GM19463 (cell line): ENCODE results near the gene BLOC1S5.
A peak's percentile ranks its signal among the peaks of the same experiment; 100 is the strongest.

ENCODE experiments used
- ATAC-seq: cut with Tn5 transposase; IDR thresholded peaks from one replicate; pipeline ENCODE4 v1.9.1; 2021; ENCODE audit warnings: mild to moderate bottlenecking, moderate library complexity; ENCODE audit not compliant: unreplicated experiment

BLOC1S5 gene

GRCh38 chr6:8082572-8082953 is 18.4 kb upstream of the BLOC1S5 start:
- ATAC-seq: no peak

- no peak for ATAC-seq
Measured at GRCh38 chr6:8080362-8081151, 16.4 kb upstream of the BLOC1S5 start.

- ATAC-seq: no peak
Measured at GRCh38 chr6:8079126-8079525, 14.9 kb upstream of the BLOC1S5 start.

GRCh38 chr6:8077991-8078390 is 13.8 kb upstream of the BLOC1S5 start:
- no peak for ATAC-seq

GRCh38 chr6:8075704-8076103 is 11.5 kb upstream of the BLOC1S5 start:
- ATAC-seq: no peak

- ATAC-seq: no peak
Measured at GRCh38 chr6:8075185-8075584, 11.0 kb upstream of the BLOC1S5 start.

DNA sequence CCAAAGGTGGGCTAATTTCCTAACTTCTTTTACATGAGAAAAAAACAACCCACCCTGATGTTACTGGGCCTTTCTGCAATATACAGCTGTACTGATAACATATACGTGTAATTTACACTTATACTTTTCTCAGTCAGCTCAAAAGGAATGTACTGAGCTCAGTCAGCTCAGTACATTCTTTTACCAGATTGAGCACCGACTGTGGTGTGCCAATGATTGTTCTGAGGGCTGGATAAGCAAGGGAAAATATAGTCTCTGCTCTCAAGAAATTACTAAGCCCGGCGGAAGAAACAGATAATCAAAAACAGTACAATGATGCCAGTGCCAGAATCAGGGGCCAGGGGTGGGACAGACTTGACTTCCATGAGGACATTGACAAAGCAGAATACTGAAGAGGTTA is 10.0 kb upstream of the BLOC1S5 start:
- no peak for ATAC-seq

- no peak for ATAC-seq
Measured at GRCh38 chr6:8073758-8074157, 9.6 kb upstream of the BLOC1S5 start.

- ATAC-seq: no peak
Measured at GRCh38 chr6:8070718-8071117, 6.5 kb upstream of the BLOC1S5 start.

DNA sequence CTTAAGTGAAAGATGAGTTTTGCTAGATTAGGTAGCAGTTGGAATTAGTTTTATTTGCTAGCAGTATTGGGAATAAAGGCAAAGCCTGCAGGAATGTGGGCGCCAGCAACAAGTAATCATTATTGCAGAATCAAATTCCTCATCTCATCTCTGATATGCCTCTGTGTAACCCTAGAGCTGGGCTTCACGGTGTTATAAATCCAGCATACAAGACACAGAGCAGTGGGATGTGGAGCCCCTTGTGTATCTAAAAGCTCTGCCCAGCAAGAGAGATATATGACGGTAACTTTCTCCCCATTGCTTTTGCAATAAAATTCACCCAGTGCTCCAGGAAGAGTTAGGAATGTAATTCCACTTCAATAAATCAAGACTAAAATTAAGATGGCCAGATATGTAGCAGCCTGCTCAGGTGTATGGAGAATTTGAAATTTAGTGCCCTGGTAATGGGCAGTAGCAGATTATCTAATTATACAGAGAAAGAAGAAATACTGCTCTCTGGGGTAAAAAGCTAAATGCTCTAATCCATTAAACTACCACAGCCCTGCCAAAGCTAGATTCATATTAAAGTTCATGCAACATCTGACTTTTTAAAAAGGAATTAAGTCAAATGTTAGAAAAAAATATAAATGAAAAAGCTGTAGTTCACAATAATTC is 5.6 kb upstream of the BLOC1S5 start:
- ATAC-seq: no peak

- ATAC-seq: no peak
Measured at GRCh38 chr6:8069151-8069550, 5.0 kb upstream of the BLOC1S5 start.

GRCh38 chr6:8066108-8066507 is 1.9 kb upstream of the BLOC1S5 start:
- no peak for ATAC-seq

- ATAC-seq: peak; percentile 47
Measured at GRCh38 chr6:8065519-8065911, 1.3 kb upstream of the BLOC1S5 start.

DNA sequence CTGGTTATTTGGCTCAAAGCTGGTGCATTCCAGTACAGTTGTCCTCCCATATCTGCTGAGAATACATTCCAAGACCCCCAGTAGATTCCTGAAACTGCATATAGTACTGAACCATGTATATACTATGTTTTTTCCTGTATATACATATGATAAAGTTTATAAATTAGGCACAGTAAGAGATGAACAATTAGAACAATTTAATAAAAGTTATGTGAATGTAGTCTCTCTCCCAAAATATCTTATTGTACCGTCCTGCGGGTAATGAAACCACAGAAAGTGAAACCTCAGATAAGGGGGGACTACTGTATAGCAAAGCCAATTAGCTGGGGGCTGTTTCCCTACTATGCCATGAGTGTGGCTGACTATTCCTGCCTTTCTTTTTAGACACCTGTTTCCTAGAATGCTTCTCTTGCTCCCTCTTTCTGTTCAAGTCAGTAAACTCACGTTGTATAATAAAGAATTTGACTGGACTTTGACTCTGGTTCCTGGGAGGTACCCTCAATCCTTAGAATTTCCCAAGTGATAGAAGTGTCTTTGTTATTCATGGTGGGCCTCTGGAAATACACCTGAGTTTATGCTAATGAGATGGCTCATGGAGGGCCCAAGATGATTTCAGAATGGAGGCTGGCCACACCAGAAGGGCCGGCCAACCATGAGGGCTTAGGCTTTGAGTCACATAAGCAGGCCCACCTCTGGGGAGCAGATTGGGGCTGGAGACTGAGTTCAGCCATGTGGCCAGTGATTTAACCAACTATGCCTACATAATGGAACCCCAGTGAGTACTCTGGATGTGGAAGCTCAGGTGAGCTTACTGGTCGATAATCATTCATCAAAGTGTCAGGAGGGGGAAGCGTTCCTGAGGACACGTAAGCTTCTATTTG is 689 bp upstream of the BLOC1S5 start:
- no peak for ATAC-seq

- no peak for ATAC-seq
Measured at GRCh38 chr6:8061736-8062135, 2.5 kb downstream of the BLOC1S5 start.

- no peak for ATAC-seq
Measured at GRCh38 chr6:8060346-8060745, 3.8 kb downstream of the BLOC1S5 start.

DNA sequence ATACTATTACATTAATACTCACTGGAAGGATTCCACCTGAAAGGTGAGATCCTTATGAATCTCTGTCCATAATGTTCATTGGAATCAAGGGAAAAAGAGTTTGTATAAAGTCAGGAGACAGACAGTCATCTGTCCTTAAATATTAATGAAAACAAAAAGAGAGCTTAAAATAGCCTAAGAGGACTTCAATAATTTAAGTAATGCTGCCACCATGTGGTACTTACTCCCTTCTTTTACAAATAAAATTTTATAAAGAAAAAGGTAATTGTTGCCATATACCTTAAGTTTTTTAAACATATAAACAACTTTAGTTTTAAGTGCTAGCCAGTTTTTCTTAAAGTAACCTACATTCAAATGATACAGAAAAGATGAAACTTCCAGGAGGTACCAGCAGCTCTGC is 5.1 kb downstream of the BLOC1S5 start:
- ATAC-seq: no peak

- ATAC-seq: no peak
Measured at GRCh38 chr6:8057793-8058192, 6.4 kb downstream of the BLOC1S5 start.

- no peak for ATAC-seq
Measured at GRCh38 chr6:8057263-8057662, 6.9 kb downstream of the BLOC1S5 start.

DNA sequence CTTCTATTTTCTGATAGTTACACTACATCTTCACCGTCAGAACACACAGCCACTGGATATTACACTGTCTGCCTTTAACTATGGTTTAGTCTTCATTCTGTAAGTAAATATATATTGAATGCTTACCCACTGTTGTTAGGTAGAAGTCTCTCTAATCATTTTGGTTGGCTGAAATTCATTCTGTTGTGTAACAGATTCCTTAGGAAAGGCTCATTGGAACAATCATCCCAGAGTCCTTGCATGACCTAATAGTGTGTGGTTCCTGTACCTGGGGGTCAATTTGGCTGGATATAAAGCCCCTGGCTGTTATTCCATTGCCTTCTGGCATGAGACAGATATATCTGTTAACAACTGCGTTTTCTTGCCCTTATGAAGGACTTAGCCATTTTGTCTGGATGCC is 9.9 kb downstream of the BLOC1S5 start:
- ATAC-seq: no peak

DNA sequence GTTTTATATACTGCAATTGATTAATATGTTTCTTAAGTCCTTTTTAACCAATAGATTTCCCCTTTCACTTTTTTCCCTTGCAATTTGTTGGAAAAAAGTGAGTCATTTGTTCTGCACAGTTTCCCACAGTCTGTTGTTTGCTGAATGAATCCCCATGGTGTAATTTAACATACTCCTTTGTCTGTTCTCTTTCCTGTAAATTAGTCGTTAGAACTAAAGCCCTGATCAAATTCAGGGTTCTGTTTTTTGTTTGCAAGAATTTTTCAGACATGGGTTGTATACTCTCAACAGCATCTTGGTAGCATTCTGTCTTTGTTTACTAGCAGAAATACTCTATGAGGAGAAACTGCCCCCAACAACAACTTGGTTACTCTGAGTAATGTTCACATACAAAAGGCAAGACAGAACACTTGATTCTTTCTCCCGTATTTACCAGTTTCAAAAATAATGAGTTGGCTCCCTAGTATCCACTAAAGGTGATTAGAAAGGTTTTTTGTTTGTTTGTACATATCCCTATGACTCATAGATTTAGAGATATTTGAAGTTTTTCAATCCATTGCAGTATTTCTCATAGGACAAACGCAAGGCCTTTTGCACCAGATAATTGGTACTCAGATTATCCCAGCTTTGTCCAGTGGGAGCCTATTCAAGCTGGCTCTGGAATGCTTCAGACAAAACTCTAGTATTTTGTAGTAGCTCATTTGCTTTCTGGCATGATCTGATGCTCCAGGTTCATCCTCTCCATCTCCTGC is 16.5 kb downstream of the BLOC1S5 start:
- ATAC-seq: no peak
